Cardiac muscle cell (in vitro differentiated cells and primary cell): ENCODE data around the gene LYPD5. TPM values are rescaled to one million over a fixed set of nuclear protein-coding genes. Genes with fewer than 3 reads are reported as not detected.

Experiments
- DNase-seq, 2 donors: peaks; one replicate each; pipeline versions ENCODE4 v3.0.0 to v3.0.0-alpha.2; 2010 to 2017; ENCODE audit warnings: low read depth in 1 of 2, low spot score in 1 of 2
- H3K27ac ChIP-seq: fragments of 200-600 bp; sonication (generic); 2 replicates; pipeline ENCODE4 v1.5.1; 2016
- H3K27me3 ChIP-seq: fragments of 200-600 bp; sonication (generic); 2 replicates; pipeline ENCODE4 v1.6.0; 2016; ENCODE audit warnings: control low read depth
- H3K36me3 ChIP-seq: fragments of 200-600 bp; sonication (generic); 2 replicates; pipeline ENCODE4 v1.5.1; 2016; ENCODE audit warnings: control low read depth
- H3K4me1 ChIP-seq: fragments of 200-600 bp; sonication (generic); 2 replicates; pipeline ENCODE4 v1.8.1; 2017; ENCODE audit warnings: low read depth, mild to moderate bottlenecking, mixed run types
- H3K4me3 ChIP-seq: fragments of 200-600 bp; sonication (generic); 2 replicates; pipeline ENCODE4 v1.5.1; 2016; ENCODE audit warnings: mild to moderate bottlenecking
- H3K9me3 ChIP-seq: fragments of 200-600 bp; sonication (generic); 2 replicates; pipeline ENCODE4 v1.5.1; 2017; ENCODE audit warnings: low read depth, mild to moderate bottlenecking, control low read depth
- polyA plus RNA-seq: library from polyadenylated mRNA; unstranded; fragments of >200 nt; fragmentation: Nextera tagmentation; extraction: Ambion mirVana; gene quantifications from 2 replicates; pipeline ENCODE4 v1.2.1, GENCODE V29; 2016
- total RNA-seq: library from RNA; depleted of rRNA; stranded (reverse); fragments of >200 nt; gene quantifications from 2 replicates; pipeline ENCODE4 v1.2.3, GENCODE V29; 2016
- TF ChIP-seq, protein P1 (sequence below): IDR thresholded peaks from 2 replicates; pipeline ENCODE4 v1.5.1; 2012; ENCODE audit warnings: low read depth, mild to moderate bottlenecking, low read length

The LYPD5 gene
- total and polyA plus RNA-seq, 2 experiments from 2014 or later: 0.56 TPM; not detected in 1

DNA sequence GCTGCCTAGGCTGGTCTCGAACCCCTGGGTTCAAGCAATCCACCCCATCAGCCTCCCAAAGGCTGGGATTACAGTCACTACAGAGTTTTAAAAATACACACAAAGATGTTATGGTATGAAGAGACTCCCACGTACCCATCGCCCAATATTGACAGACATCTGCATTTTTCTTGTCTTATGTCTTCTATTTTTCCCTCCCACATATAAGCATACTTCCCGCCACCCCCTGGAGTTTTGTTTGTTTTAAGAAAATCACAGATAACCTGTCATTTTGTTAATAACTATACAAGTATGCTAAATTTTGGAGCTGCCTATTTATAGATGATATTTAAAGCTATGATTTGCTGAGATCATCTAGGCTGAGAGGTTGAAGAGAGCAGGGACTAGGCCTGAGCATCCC is 41.3 kb downstream of the LYPD5 start:
- Histone ChIP-seq H3K27me3 (no peaks in the 10 kb centered on the region), H3K9me3 (no peaks in the 10 kb centered on the region), H3K4me3 (no peak overlapping the region), H3K4me1 (no peaks in the 10 kb centered on the region), H3K36me3 (no peaks in the 10 kb centered on the region), H3K27ac (no peak overlapping the region)
- TF ChIP-seq, protein P1, sequence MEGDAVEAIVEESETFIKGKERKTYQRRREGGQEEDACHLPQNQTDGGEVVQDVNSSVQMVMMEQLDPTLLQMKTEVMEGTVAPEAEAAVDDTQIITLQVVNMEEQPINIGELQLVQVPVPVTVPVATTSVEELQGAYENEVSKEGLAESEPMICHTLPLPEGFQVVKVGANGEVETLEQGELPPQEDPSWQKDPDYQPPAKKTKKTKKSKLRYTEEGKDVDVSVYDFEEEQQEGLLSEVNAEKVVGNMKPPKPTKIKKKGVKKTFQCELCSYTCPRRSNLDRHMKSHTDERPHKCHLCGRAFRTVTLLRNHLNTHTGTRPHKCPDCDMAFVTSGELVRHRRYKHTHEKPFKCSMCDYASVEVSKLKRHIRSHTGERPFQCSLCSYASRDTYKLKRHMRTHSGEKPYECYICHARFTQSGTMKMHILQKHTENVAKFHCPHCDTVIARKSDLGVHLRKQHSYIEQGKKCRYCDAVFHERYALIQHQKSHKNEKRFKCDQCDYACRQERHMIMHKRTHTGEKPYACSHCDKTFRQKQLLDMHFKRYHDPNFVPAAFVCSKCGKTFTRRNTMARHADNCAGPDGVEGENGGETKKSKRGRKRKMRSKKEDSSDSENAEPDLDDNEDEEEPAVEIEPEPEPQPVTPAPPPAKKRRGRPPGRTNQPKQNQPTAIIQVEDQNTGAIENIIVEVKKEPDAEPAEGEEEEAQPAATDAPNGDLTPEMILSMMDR: no peak
- no peak for DNase-seq

DNA sequence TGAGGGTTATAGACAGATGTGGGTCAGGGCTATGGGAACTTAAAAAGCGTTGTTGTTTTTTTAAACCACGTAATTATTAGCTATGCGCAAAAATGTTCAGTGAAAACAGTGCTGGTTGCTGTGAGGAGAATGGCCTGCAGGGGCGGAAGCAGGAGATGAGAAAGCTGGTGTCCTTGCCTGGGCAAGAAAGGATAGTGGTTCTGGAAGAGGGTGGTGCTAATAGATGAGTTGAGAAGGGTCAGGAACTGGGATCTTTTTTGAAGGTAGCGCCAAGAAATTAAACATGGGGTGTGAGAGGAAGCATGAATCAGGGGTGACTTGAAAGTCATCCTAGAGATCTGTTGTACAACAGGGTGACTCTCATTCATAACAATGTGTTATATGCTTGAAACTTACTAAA is 42.7 kb downstream of the LYPD5 start:
- TF ChIP-seq, protein P1: peak; percentile 49
- no peaks in the 10 kb centered on the region for H3K27me3 ChIP-seq
- no peaks in the 10 kb centered on the region for H3K36me3 ChIP-seq
- DNase-seq: peak in 1 of 2 donors; percentile 33
- H3K27ac ChIP-seq: no peak overlapping the region
- H3K9me3 ChIP-seq: no peaks in the 10 kb centered on the region
- no peak overlapping the region for H3K4me3 ChIP-seq
- H3K4me1 ChIP-seq: peaks cover 4% of the 10 kb centered on the region

- Histone ChIP-seq H3K4me1 (peaks cover 7% of the 10 kb centered on the region), H3K27me3 (no peaks in the 10 kb centered on the region), H3K27ac (peak overlapping the region; percentile 99), H3K4me3 (peak overlapping the region; percentile 83), H3K9me3 (no peaks in the 10 kb centered on the region), H3K36me3 (no peaks in the 10 kb centered on the region)
- DNase-seq: peak; percentile 76 to 80
- TF ChIP-seq, protein P1: no peak
Measured at GRCh38 chr19:43755256-43755801, 46.9 kb downstream of the LYPD5 start.

- DNase-seq: peak; percentile 98 to 99
- H3K27ac ChIP-seq: peak within 1 kb of the TSS; percentile 99
- H3K36me3 ChIP-seq: no peaks in the 10 kb centered on the region
- H3K4me1 ChIP-seq: peaks cover 7% of the 10 kb centered on the region
- no peaks in the 10 kb centered on the region for H3K9me3 ChIP-seq
- no peaks in the 10 kb centered on the region for H3K27me3 ChIP-seq
- peak within 1 kb of the TSS; percentile 83 for H3K4me3 ChIP-seq
- TF ChIP-seq, protein P1: no peak
Measured at GRCh38 chr19:43754503-43755255, 47.6 kb downstream of the LYPD5 start, which contains the start of gene SMG9. SMG9 (minus strand) TSS chr19:43754962; CDS start chr19:43750741, 4,221 bp downstream.

DNA sequence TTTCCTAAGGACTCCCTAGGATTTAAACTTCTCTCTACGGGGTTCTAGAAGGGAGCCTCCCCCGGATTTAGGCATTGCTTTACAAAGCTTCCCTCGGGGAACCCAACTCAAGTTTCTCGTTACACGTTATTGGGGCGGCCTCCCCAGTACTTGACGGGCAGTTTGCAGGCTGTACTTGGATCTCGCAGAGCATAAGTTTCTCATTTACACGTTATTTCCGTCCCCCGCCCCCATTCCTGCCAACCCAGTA is 48.1 kb downstream of the LYPD5 start:
- H3K27ac ChIP-seq: peak overlapping the region; percentile 99

More for the DNA sequence above, 48.1 kb downstream of the LYPD5 start:
- H3K9me3 ChIP-seq: no peaks in the 10 kb centered on the region
- no peak for DNase-seq
- H3K27me3 ChIP-seq: no peaks in the 10 kb centered on the region
- TF ChIP-seq, protein P1: no peak
- no peaks in the 10 kb centered on the region for H3K36me3 ChIP-seq
- peaks cover 7% of the 10 kb centered on the region for H3K4me1 ChIP-seq
- peak overlapping the region; percentile 83 for H3K4me3 ChIP-seq
